Liver (tissue), 9 donors: ENCODE measurements around the gene INSC. TPM values are rescaled to one million over a fixed set of nuclear protein-coding genes. Genes with fewer than 3 reads are reported as not detected.

Experiments used
- DNase-seq: peaks from one replicate; pipeline ENCODE4 v3.0.0-alpha.2; 2017; ENCODE audit warnings: low spot score
- H3K27ac ChIP-seq, 2 donors: one replicate each; pipeline ENCODE4 v1.7.0; 2013; ENCODE audit warnings: inconsistent platforms in 2 of 2, low read length in 2 of 2, control low read depth in 1 of 2, low read depth in 1 of 2, mild to moderate bottlenecking in 1 of 2
- H3K27me3 ChIP-seq, 4 donors: one replicate each; pipeline versions ENCODE4 v1.6.1 to v1.7.0; 2013; ENCODE audit warnings: low read length in 3 of 4, inconsistent platforms in 1 of 4, mild to moderate bottlenecking in 1 of 4, moderate library complexity in 1 of 4; ENCODE audit not compliant: control insufficient read depth in 4 of 4, insufficient read depth in 4 of 4
- H3K36me3 ChIP-seq, 4 donors: one replicate each; pipeline versions ENCODE4 v1.6.1 to v1.7.0; 2013; ENCODE audit warnings: low read length in 3 of 4, mild to moderate bottlenecking in 3 of 4, low read depth in 1 of 4, moderate library complexity in 1 of 4; ENCODE audit not compliant: control insufficient read depth in 4 of 4, insufficient read depth in 3 of 4
- H3K4me1 ChIP-seq, 4 donors: one replicate each; pipeline versions ENCODE4 v1.6.1 to v1.7.0; 2013; ENCODE audit warnings: low read length in 3 of 4, mild to moderate bottlenecking in 3 of 4, moderate library complexity in 1 of 4; ENCODE audit not compliant: control insufficient read depth in 4 of 4, insufficient read depth in 4 of 4
- H3K4me3 ChIP-seq, 3 donors: one replicate each; pipeline versions ENCODE4 v1.6.1 to v1.7.0; 2013; ENCODE audit warnings: low read length in 3 of 3, control low read depth in 1 of 3, low read depth in 1 of 3, mild to moderate bottlenecking in 1 of 3
- H3K9ac ChIP-seq, 2 donors: one replicate each; pipeline ENCODE4 v1.7.0; 2013; ENCODE audit warnings: low read length in 2 of 2, mild to moderate bottlenecking in 2 of 2, moderate library complexity in 2 of 2, control low read depth in 1 of 2, low read depth in 1 of 2
- H3K9me3 ChIP-seq, 4 donors: one replicate each; pipeline versions ENCODE4 v1.6.1 to v1.7.0; 2013; ENCODE audit warnings: low read length in 3 of 4; ENCODE audit not compliant: control insufficient read depth in 4 of 4
- EGR1 ChIP-seq, 2 donors: IDR thresholded peaks; 2 replicates each; pipeline ENCODE4 v1.6.1; 2016 to 2018; ENCODE audit warnings: antibody characterized with exemption in 2 of 2, low read depth in 2 of 2
- FOXA2 ChIP-seq: IDR thresholded peaks from 2 replicates; pipeline ENCODE4 v1.6.1; 2016; ENCODE audit warnings: antibody characterized with exemption
- HNF4A ChIP-seq, 2 donors: conservative IDR thresholded peaks; 2 replicates each; pipeline ENCODE4 v1.6.1; 2016; ENCODE audit warnings: antibody characterized with exemption in 2 of 2, mild to moderate bottlenecking in 2 of 2
- HNF4G ChIP-seq: IDR thresholded peaks from 2 replicates; pipeline ENCODE4 v1.6.1; 2016; ENCODE audit warnings: antibody characterized with exemption
- JUND ChIP-seq, 2 donors: IDR thresholded peaks; 2 replicates each; pipeline ENCODE4 v1.6.1; 2016; ENCODE audit warnings: antibody characterized with exemption in 2 of 2
- NR2F2 ChIP-seq: IDR thresholded peaks from 2 replicates; pipeline ENCODE4 v1.6.1; 2016; ENCODE audit warnings: antibody characterized with exemption
- RAD21 ChIP-seq, 2 donors: IDR thresholded peaks; 2 replicates each; pipeline ENCODE4 v1.6.1; 2016; ENCODE audit warnings: antibody characterized with exemption in 2 of 2, mild to moderate bottlenecking in 2 of 2
- RXRA ChIP-seq, 2 donors: IDR thresholded peaks; 2 replicates each; pipeline ENCODE4 v1.6.1; 2017 to 2018; ENCODE audit warnings: antibody characterized with exemption in 2 of 2, mild to moderate bottlenecking in 1 of 2
- SP1 ChIP-seq: IDR thresholded peaks from 2 replicates; pipeline ENCODE4 v1.6.1; 2018; ENCODE audit warnings: antibody characterized with exemption, mild to moderate bottlenecking
- TAF1 ChIP-seq: conservative IDR thresholded peaks from 2 replicates; pipeline ENCODE4 v1.6.1; 2016; ENCODE audit warnings: antibody characterized with exemption, mild to moderate bottlenecking
- YY1 ChIP-seq: IDR thresholded peaks from 2 replicates; pipeline ENCODE4 v1.6.1; 2016; ENCODE audit warnings: antibody characterized with exemption, mild to moderate bottlenecking
- WGBS: extraction: QIAGEN DNeasy Blood & Tissue Kit; methylation state at CpG from one replicate; pipeline ENCODE4 v1.1.7; 2013; 5-methylcytosine and 5-hydroxymethylcytosine counted together
- polyA plus RNA-seq, 2 donors: library from polyadenylated mRNA; stranded (reverse) in 1 of 2; unstranded in 1 of 2; fragments of 200-250 nt in 1 of 2; fragments of >200 nt in 1 of 2; fragmentation: Nextera tagmentation in 1 of 2; extraction: Ambion mirVana in 1 of 2; gene quantifications; one replicate each; pipeline versions ENCODE4 v1.2.1 to v1.2.3, GENCODE V29; 2013 to 2015
- total RNA-seq, 2 donors: library from RNA; depleted of rRNA; stranded (reverse); fragments of >200 nt; gene quantifications; one replicate each; pipeline ENCODE4 v1.2.3, GENCODE V29; 2014
- TF ChIP-seq, protein P1 (sequence below): fragments of 150-350 bp; IDR thresholded peaks from 2 replicates; pipeline ENCODE4 v1.5.1; 2017; ENCODE audit warnings: improper control_type of control experiment, low read depth, low read length; ENCODE audit not compliant: missing input control
- TF ChIP-seq, protein P2 (sequence below): IDR thresholded peaks from 2 replicates; pipeline ENCODE4 v1.6.1; 2016; ENCODE audit warnings: antibody characterized with exemption
- TF ChIP-seq, protein P3 (sequence below): IDR thresholded peaks from 2 replicates; pipeline ENCODE4 v1.6.1; 2016; ENCODE audit warnings: antibody characterized with exemption
- TF ChIP-seq, protein P4 (sequence below): IDR thresholded peaks from 2 replicates; pipeline ENCODE4 v1.6.1; 2016; ENCODE audit warnings: antibody characterized with exemption, mild to moderate bottlenecking
- donor health status: healthy.
- donor health status: healthy.
- donor health status: healthy.
- donor health status: healthy.
- donor health status: healthy.

The INSC gene
- total and polyA plus RNA-seq, 4 donors: 0.02 to 0.25 (median 0.12) TPM

DNA sequence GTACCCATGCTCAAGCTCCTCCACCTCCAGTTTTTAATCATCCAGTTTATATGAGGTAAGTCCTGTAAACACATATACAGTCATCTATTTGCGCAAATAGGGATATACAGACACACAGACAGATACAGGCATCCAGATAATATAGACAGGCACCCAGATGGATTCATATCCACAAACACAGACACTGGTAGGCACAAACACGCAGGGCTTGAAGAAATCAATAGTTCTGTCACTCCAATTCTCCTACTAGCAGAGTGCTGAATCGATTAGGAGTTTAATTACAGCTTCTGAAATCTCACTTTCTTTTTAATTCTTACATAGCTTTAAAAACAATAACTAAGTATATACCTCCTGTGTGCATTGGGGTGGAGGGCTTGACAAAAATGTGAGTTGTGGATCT is 56.0 kb downstream of the INSC start:
- no peaks in the 10 kb centered on the region for H3K9me3 ChIP-seq
- no peak for TF ChIP-seq TAF1
- no peak for TF ChIP-seq FOXA2
- no peak for TF ChIP-seq HNF4A (conservative IDR thresholded peaks at IDR 0.05)
- TF ChIP-seq JUND (IDR thresholded peaks at IDR 0.05): no peak
- TF ChIP-seq, protein P1, sequence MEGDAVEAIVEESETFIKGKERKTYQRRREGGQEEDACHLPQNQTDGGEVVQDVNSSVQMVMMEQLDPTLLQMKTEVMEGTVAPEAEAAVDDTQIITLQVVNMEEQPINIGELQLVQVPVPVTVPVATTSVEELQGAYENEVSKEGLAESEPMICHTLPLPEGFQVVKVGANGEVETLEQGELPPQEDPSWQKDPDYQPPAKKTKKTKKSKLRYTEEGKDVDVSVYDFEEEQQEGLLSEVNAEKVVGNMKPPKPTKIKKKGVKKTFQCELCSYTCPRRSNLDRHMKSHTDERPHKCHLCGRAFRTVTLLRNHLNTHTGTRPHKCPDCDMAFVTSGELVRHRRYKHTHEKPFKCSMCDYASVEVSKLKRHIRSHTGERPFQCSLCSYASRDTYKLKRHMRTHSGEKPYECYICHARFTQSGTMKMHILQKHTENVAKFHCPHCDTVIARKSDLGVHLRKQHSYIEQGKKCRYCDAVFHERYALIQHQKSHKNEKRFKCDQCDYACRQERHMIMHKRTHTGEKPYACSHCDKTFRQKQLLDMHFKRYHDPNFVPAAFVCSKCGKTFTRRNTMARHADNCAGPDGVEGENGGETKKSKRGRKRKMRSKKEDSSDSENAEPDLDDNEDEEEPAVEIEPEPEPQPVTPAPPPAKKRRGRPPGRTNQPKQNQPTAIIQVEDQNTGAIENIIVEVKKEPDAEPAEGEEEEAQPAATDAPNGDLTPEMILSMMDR: no peak
- no peak for TF ChIP-seq RXRA (IDR thresholded peaks at IDR 0.05)
- TF ChIP-seq, protein P2, sequence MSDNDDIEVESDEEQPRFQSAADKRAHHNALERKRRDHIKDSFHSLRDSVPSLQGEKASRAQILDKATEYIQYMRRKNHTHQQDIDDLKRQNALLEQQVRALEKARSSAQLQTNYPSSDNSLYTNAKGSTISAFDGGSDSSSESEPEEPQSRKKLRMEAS: no peak
- no peak for TF ChIP-seq RAD21 (IDR thresholded peaks at IDR 0.05)
- TF ChIP-seq, protein P3, sequence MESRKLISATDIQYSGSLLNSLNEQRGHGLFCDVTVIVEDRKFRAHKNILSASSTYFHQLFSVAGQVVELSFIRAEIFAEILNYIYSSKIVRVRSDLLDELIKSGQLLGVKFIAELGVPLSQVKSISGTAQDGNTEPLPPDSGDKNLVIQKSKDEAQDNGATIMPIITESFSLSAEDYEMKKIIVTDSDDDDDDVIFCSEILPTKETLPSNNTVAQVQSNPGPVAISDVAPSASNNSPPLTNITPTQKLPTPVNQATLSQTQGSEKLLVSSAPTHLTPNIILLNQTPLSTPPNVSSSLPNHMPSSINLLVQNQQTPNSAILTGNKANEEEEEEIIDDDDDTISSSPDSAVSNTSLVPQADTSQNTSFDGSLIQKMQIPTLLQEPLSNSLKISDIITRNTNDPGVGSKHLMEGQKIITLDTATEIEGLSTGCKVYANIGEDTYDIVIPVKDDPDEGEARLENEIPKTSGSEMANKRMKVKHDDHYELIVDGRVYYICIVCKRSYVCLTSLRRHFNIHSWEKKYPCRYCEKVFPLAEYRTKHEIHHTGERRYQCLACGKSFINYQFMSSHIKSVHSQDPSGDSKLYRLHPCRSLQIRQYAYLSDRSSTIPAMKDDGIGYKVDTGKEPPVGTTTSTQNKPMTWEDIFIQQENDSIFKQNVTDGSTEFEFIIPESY: no peak
- no peak for TF ChIP-seq YY1
- no peak for TF ChIP-seq SP1
- TF ChIP-seq, protein P4, sequence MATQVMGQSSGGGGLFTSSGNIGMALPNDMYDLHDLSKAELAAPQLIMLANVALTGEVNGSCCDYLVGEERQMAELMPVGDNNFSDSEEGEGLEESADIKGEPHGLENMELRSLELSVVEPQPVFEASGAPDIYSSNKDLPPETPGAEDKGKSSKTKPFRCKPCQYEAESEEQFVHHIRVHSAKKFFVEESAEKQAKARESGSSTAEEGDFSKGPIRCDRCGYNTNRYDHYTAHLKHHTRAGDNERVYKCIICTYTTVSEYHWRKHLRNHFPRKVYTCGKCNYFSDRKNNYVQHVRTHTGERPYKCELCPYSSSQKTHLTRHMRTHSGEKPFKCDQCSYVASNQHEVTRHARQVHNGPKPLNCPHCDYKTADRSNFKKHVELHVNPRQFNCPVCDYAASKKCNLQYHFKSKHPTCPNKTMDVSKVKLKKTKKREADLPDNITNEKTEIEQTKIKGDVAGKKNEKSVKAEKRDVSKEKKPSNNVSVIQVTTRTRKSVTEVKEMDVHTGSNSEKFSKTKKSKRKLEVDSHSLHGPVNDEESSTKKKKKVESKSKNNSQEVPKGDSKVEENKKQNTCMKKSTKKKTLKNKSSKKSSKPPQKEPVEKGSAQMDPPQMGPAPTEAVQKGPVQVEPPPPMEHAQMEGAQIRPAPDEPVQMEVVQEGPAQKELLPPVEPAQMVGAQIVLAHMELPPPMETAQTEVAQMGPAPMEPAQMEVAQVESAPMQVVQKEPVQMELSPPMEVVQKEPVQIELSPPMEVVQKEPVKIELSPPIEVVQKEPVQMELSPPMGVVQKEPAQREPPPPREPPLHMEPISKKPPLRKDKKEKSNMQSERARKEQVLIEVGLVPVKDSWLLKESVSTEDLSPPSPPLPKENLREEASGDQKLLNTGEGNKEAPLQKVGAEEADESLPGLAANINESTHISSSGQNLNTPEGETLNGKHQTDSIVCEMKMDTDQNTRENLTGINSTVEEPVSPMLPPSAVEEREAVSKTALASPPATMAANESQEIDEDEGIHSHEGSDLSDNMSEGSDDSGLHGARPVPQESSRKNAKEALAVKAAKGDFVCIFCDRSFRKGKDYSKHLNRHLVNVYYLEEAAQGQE: no peak
- TF ChIP-seq HNF4G: no peak
- no peak for TF ChIP-seq NR2F2
- TF ChIP-seq EGR1 (IDR thresholded peaks at IDR 0.05; ENCODE audit: low read depth in 2 of 2): no peak
- H3K9ac ChIP-seq: no peak overlapping the region
- no peak for DNase-seq
- H3K27me3 ChIP-seq: no peaks in the 10 kb centered on the region
- WGBS: 48% methylated on average over 3 of the region's 3 CpGs
- H3K27ac ChIP-seq: no peak overlapping the region
- peaks cover 3 to 10% (median 6%) of the 10 kb centered on the region in 4 donors for H3K4me1 ChIP-seq
- H3K4me3 ChIP-seq: no peak overlapping the region
- H3K36me3 ChIP-seq: no peaks in the 10 kb centered on the region

- no peak overlapping the region for H3K9ac ChIP-seq
- DNase-seq: no peak
- H3K9me3 ChIP-seq: no peaks in the 10 kb centered on the region
- H3K36me3 ChIP-seq: no peaks in the 10 kb centered on the region
- no peak for TF ChIP-seq HNF4A (conservative IDR thresholded peaks at IDR 0.05)
- H3K27ac ChIP-seq: no peak overlapping the region
- no peaks in the 10 kb centered on the region for H3K27me3 ChIP-seq
- peaks cover 3 to 15% (median 6%) of the 10 kb centered on the region in 4 donors for H3K4me1 ChIP-seq
- no peak overlapping the region for H3K4me3 ChIP-seq
- WGBS: 94% methylated on average over 3 of the region's 3 CpGs
Observed at GRCh38 chr11:15171956-15172355, 57.2 kb downstream of the INSC start.
